Stimulated activated CD8-positive, alpha-beta memory T cell treated with anti-CD3 and anti-CD28 coated beads, Interleukin-2, amount 100 ng/mL, for 48 hours (primary cell): ENCODE data around the gene DHRS13.
A peak's percentile ranks its signal among the peaks of the same experiment; 100 is the strongest.
"Not testable (repeated sequence)": the region's sequence is repeated elsewhere in the genome, so short reads cannot be mapped to it uniquely, and the experiment has no call there.

Source experiments
- DNase-seq, 2 donors: peaks; one replicate each; pipeline ENCODE4 v3.0.0-alpha.2; 2020; ENCODE audit warnings: low read depth in 2 of 2

DHRS13 gene

GRCh38 chr17:28903546-28903841, 615 bp upstream of the DHRS13 start:
- DNase-seq = not testable (repeated sequence)

- peak in 1 of 2 donors; percentile 34 for DNase-seq
These were observed 737 bp downstream of the DHRS13 start for GRCh38 chr17:28901866-28902818.

GRCh38 chr17:28900986-28901726, 1.7 kb downstream of the DHRS13 start:
- no peak for DNase-seq

- no peak for DNase-seq
These were observed 3.6 kb downstream of the DHRS13 start for GRCh38 chr17:28899212-28899815.

GRCh38 chr17:28898527-28898955, 4.3 kb downstream of the DHRS13 start:
- DNase-seq = no peak

GRCh38 chr17:28897769-28898526, 4.9 kb downstream of the DHRS13 start:
- no peak for DNase-seq

GRCh38 chr17:28896884-28897768, 5.8 kb downstream of the DHRS13 start, which contains the start of gene FLOT2:
TSS of gene FLOT2 (minus strand) at chr17:28897733. CDS start at chr17:28897574, 159 bp downstream.
- DNase-seq = peak; percentile 50 to 52

- no peak for DNase-seq
These were observed 6.4 kb downstream of the DHRS13 start for GRCh38 chr17:28896491-28896883.

- DNase-seq = no peak
These were observed 7.0 kb downstream of the DHRS13 start for GRCh38 chr17:28895794-28896447.

- not testable (repeated sequence) for DNase-seq
These were observed 9.4 kb downstream of the DHRS13 start for GRCh38 chr17:28893248-28894183.

GRCh38 chr17:28892024-28892423, 10.9 kb downstream of the DHRS13 start:
- DNase-seq = no peak

- DNase-seq = no peak
These were observed 11.7 kb downstream of the DHRS13 start for GRCh38 chr17:28891201-28891600.

- no peak for DNase-seq
These were observed 12.9 kb downstream of the DHRS13 start for GRCh38 chr17:28889996-28890395.

GRCh38 chr17:28888832-28889231, 14.0 kb downstream of the DHRS13 start:
- DNase-seq = no peak

GRCh38 chr17:28887871-28888471, 14.9 kb downstream of the DHRS13 start:
- DNase-seq = no peak

GRCh38 chr17:28885951-28886350, 16.9 kb downstream of the DHRS13 start:
- no peak for DNase-seq

GRCh38 chr17:28885363-28885762, 17.5 kb downstream of the DHRS13 start:
- DNase-seq = no peak

- DNase-seq = no peak
These were observed 18.7 kb downstream of the DHRS13 start for GRCh38 chr17:28883967-28884702.
